CD14-positive monocyte (primary cell): Measurements from ENCODE around the gene NCOA5. TPM values are rescaled to one million over a fixed set of nuclear protein-coding genes. Genes with fewer than 3 reads are reported as not detected.

Experiments used
- DNase-seq, 3 donors: peaks; one replicate each; pipeline ENCODE4 v3.0.0-alpha.2; 2011 to 2022
- H2AFZ ChIP-seq: 2 replicates; pipeline ENCODE4 v1.6.0; 2012; ENCODE audit warnings: mild to moderate bottlenecking, low read depth, low read length, inconsistent platforms; ENCODE audit not compliant: insufficient read depth, poor library complexity, severe bottlenecking
- H3K27ac ChIP-seq, 2 donors: 1 replicate in 1 of 2; 2 replicates in 1 of 2; pipeline ENCODE4 v1.5.1; 2012 to 2013; ENCODE audit warnings: low read length in 2 of 2, control low read depth in 1 of 2, inconsistent platforms in 1 of 2, low read depth in 1 of 2, mild to moderate bottlenecking in 1 of 2
- H3K27me3 ChIP-seq, 2 donors: one replicate each; pipeline versions ENCODE4 v1.6.0 to v1.6.1; 2011 to 2013; ENCODE audit warnings: low read length in 2 of 2; ENCODE audit not compliant: control insufficient read depth in 2 of 2, insufficient read depth in 2 of 2
- H3K36me3 ChIP-seq, 2 donors: replicated peaks in 1 of 2; 1 replicate in 1 of 2; 2 replicates in 1 of 2; pipeline versions ENCODE4 v1.5.1 to v1.6.1; 2012 to 2013; ENCODE audit warnings: low read length in 2 of 2, control low read depth in 1 of 2, inconsistent platforms in 1 of 2, mild to moderate bottlenecking in 1 of 2; ENCODE audit not compliant: insufficient read depth in 2 of 2, control insufficient read depth in 1 of 2
- H3K4me1 ChIP-seq, 2 donors: 1 replicate in 1 of 2; 2 replicates in 1 of 2; pipeline versions ENCODE4 v1.5.1 to v1.6.1; 2012 to 2013; ENCODE audit warnings: low read length in 2 of 2, control low read depth in 1 of 2, inconsistent platforms in 1 of 2, mild to moderate bottlenecking in 1 of 2, moderate library complexity in 1 of 2; ENCODE audit not compliant: insufficient read depth in 2 of 2, control insufficient read depth in 1 of 2
- H3K4me2 ChIP-seq: replicated peaks from 2 replicates; pipeline ENCODE3; 2012; ENCODE audit warnings: low read length, moderate library complexity, mild to moderate bottlenecking; ENCODE audit not compliant: poor library complexity, severe bottlenecking; ENCODE audit errors: extremely low read depth
- H3K4me3 ChIP-seq, 3 experiments: fragments of 200-600 bp in 1 of 3; sonication (generic) in 1 of 3; replicated peaks in 1 of 3; 1 replicate in 2 of 3; 2 replicates in 1 of 3; pipeline ENCODE4 v1.5.1; 2011 to 2013; ENCODE audit warnings: low read length in 3 of 3, mild to moderate bottlenecking in 3 of 3, control low read depth in 2 of 3, low read depth in 2 of 3, inconsistent platforms in 1 of 3, moderate library complexity in 1 of 3
- H3K79me2 ChIP-seq: 2 replicates; pipeline ENCODE4 v1.6.0; 2012; ENCODE audit warnings: mild to moderate bottlenecking, control low read depth, inconsistent platforms, low read length, moderate library complexity; ENCODE audit not compliant: insufficient read depth
- H3K9ac ChIP-seq: 2 replicates; pipeline ENCODE4 v1.6.0; 2017; ENCODE audit warnings: low read length, mild to moderate bottlenecking; ENCODE audit not compliant: insufficient read depth, poor library complexity, severe bottlenecking
- H3K9me3 ChIP-seq, 2 donors: replicated peaks in 1 of 2; 1 replicate in 1 of 2; 2 replicates in 1 of 2; pipeline versions ENCODE4 v1.5.1 to v1.6.1; 2012 to 2013; ENCODE audit warnings: low read length in 2 of 2, control low read depth in 1 of 2; ENCODE audit not compliant: control insufficient read depth in 1 of 2, insufficient read depth in 1 of 2
- H4K20me1 ChIP-seq: 2 replicates; pipeline ENCODE4 v1.6.0; 2012; ENCODE audit warnings: mild to moderate bottlenecking, low read length, control low read depth, moderate library complexity; ENCODE audit not compliant: insufficient read depth
- H3K27ac Mint-ChIP-seq, 7 donors: one replicate each; pipeline ENCODE4 v1.8.0; 2020; ENCODE audit warnings: mild to moderate bottlenecking in 7 of 7, mixed read lengths in 7 of 7, moderate library complexity in 6 of 7, inconsistent platforms in 2 of 7
- H3K27me3 Mint-ChIP-seq, 3 donors: one replicate each; pipeline ENCODE4 v1.8.0; 2021 to 2022; ENCODE audit warnings: low read depth in 3 of 3, mild to moderate bottlenecking in 3 of 3, mixed read lengths in 3 of 3, moderate library complexity in 3 of 3, inconsistent platforms in 1 of 3
- H3K36me3 Mint-ChIP-seq, 2 donors: one replicate each; pipeline ENCODE4 v1.8.0; 2020; ENCODE audit warnings: mixed read lengths in 2 of 2, inconsistent platforms in 1 of 2, mild to moderate bottlenecking in 1 of 2
- H3K4me1 Mint-ChIP-seq: one replicate; pipeline ENCODE4 v1.8.0; 2020; ENCODE audit warnings: mild to moderate bottlenecking, mixed read lengths
- H3K4me3 Mint-ChIP-seq, 2 donors: one replicate each; pipeline ENCODE4 v1.8.0; 2020; ENCODE audit warnings: mild to moderate bottlenecking in 2 of 2, mixed read lengths in 2 of 2, moderate library complexity in 1 of 2
- H3K9me3 Mint-ChIP-seq, 7 donors: one replicate each; pipeline ENCODE4 v1.8.0; 2020 to 2022; ENCODE audit warnings: mixed read lengths in 7 of 7, mild to moderate bottlenecking in 6 of 7, moderate library complexity in 6 of 7, inconsistent platforms in 2 of 7
- CTCF ChIP-seq: fragments of 200-600 bp; IDR thresholded peaks from one replicate; pipeline ENCODE4 v1.8.0; 2022; ENCODE audit warnings: antibody characterized with exemption, mild to moderate bottlenecking
- WGBS: methylation state at CpG from one replicate; pipeline ENCODE4 v1.1.5; 2013; ENCODE audit warnings: missing lambda C conversion rate; ENCODE audit not compliant: insufficient coverage; 5-methylcytosine and 5-hydroxymethylcytosine counted together
- intact Hi-C, 2 donors: fragments of 100-400 bp; cut with micrococcal nuclease; formaldehyde crosslinking; loops; one replicate each; pipeline versions ENCODE4 v1.15.0 to v1.15.1; 2023
- polyA plus RNA-seq, 3 donors: library from polyadenylated mRNA; depleted of rRNA in 1 of 3; unstranded in 2 of 3; stranded (reverse) in 1 of 3; fragments of 300-500 nt in 2 of 3; fragments of >200 nt in 1 of 3; fragmentation: Illumina TruSeq in 2 of 3; gene quantifications; 1 replicate in 2 of 3; 2 replicates in 1 of 3; pipeline ENCODE4 v1.2.3, GENCODE V29; 2012 to 2021

Gene NCOA5
- polyA plus RNA-seq, 3 donors: 4.5 to 10.2 (median 6.0) TPM

GRCh38 chr20:46130534-46130933 lies 40.8 kb upstream of the NCOA5 start:
- Histone ChIP-seq H3K9ac (no peak overlapping the region), H3K27me3 (peaks cover 0 to 7% of the 10 kb centered on the region in 2 donors), H4K20me1 (peaks cover 6% of the 10 kb centered on the region), H3K36me3 (no peaks in the 10 kb centered on the region), H3K27ac (no peak overlapping the region), H3K9me3 (no peaks in the 10 kb centered on the region), H3K79me2 (no peaks in the 10 kb centered on the region), H3K4me1 (no peaks in the 10 kb centered on the region), H3K4me2 (no peak overlapping the region), H3K4me3 (no peak overlapping the region), H2AFZ (no peak overlapping the region)
- H3K27ac Mint-ChIP-seq: no peak overlapping the region
- H3K4me3 Mint-ChIP-seq: no peak overlapping the region
- no peak for TF ChIP-seq CTCF
- DNase-seq: no peak
- H3K27me3 Mint-ChIP-seq: peaks cover 30 to 44% (median 34%) of the 10 kb centered on the region in 3 donors
- peaks cover 0 to 12% of the 10 kb centered on the region in 2 donors for H3K36me3 Mint-ChIP-seq
- 59% methylated on average over 2 of the region's 4 CpGs for WGBS
- peaks cover 4% of the 10 kb centered on the region for H3K4me1 Mint-ChIP-seq
- H3K9me3 Mint-ChIP-seq: peaks cover 0 to 2% (median 0%) of the 10 kb centered on the region in 7 donors
- intact Hi-C loops: loop anchor here (5.0 to 10.0 kb wide), 3 partner anchors 197 to 554 kb away; partner anchors contain the start of gene TP53RK (in 1 of the 2)

- 96% methylated on average over 3 of the region's 5 CpGs for WGBS
- Histone ChIP-seq H2AFZ (no peak overlapping the region), H3K9me3 (no peaks in the 10 kb centered on the region), H3K4me3 (no peak overlapping the region), H3K4me2 (no peak overlapping the region), H3K27me3 (peaks cover 0 to 7% of the 10 kb centered on the region in 2 donors), H3K4me1 (no peaks in the 10 kb centered on the region), H3K36me3 (no peaks in the 10 kb centered on the region), H3K9ac (no peak overlapping the region), H3K79me2 (no peaks in the 10 kb centered on the region), H4K20me1 (peaks cover 6% of the 10 kb centered on the region), H3K27ac (no peak overlapping the region)
- intact Hi-C loops: loop anchor here (5.0 to 10.0 kb wide), 3 partner anchors 197 to 555 kb away; partner anchors contain the start of gene TP53RK (in 1 of the 2)
- peaks cover 0 to 2% (median 0%) of the 10 kb centered on the region in 7 donors for H3K9me3 Mint-ChIP-seq
- H3K27me3 Mint-ChIP-seq: peaks cover 30 to 44% (median 34%) of the 10 kb centered on the region in 3 donors
- H3K4me3 Mint-ChIP-seq: no peak overlapping the region
- no peak for DNase-seq
- TF ChIP-seq CTCF: no peak
- H3K36me3 Mint-ChIP-seq: peaks cover 0 to 14% of the 10 kb centered on the region in 2 donors
- peaks cover 4% of the 10 kb centered on the region for H3K4me1 Mint-ChIP-seq
- no peak overlapping the region for H3K27ac Mint-ChIP-seq
Measured at GRCh38 chr20:46129955-46130481, 40.3 kb upstream of the NCOA5 start.
